RWPE1 (cell line): ENCODE results near the gene MED31.

ENCODE experiments used
- CTCF ChIA-PET: fragments of 350-600 bp; sonication (Branson Sonifier 250); formaldehyde crosslinking; extraction: SDS; loops from one replicate; lab custom pipeline; 2021; lab: Yijun Ruan, JAX
- POLR2A ChIA-PET: fragments of 400-600 bp; formaldehyde crosslinking; extraction: SDS; loops from one replicate; lab custom pipeline; 2020; ENCODE audit warnings: antibody characterized with exemption; ENCODE audit not compliant: low non-redundant PET; lab: Yijun Ruan, JAX
- DNase-seq: peaks from one replicate; pipeline ENCODE4 v3.0.0; 2012; ENCODE audit warnings: low spot score
- H3K27ac ChIP-seq: fragments of 450-650 bp; 2 replicates; pipeline ENCODE4 v1.5.1; 2017
- TF ChIP-seq, protein P1 (sequence below): fragments of 450-650 bp; conservative IDR thresholded peaks from 2 replicates; pipeline ENCODE4 v1.5.1; 2017; ENCODE audit warnings: low read depth, mild to moderate bottlenecking

Gene MED31

DNA sequence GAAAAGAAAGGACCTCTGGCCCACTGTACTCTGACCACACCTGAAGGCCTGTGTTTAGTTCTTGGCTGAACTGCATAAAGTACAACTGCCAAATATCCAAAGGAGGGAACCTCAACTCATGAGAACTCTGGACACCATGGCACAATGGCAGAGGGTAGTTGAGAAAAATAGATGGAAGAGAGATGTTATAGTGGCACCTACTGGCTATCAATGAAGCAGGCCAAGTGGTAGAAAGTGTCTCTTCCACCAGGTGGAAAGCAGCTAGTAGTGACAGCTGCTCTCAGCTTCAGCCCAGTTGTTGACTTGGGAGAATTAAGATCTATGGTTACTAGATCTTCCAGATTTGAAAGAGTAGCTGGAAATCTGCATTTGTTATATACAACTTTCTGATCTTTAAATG, 3.2 kb downstream of the MED31 start:
- DNase-seq, result no peak
- H3K27ac ChIP-seq, result no peak overlapping the region
- POLR2A ChIA-PET, result no interaction called here
- TF ChIP-seq, protein P1, sequence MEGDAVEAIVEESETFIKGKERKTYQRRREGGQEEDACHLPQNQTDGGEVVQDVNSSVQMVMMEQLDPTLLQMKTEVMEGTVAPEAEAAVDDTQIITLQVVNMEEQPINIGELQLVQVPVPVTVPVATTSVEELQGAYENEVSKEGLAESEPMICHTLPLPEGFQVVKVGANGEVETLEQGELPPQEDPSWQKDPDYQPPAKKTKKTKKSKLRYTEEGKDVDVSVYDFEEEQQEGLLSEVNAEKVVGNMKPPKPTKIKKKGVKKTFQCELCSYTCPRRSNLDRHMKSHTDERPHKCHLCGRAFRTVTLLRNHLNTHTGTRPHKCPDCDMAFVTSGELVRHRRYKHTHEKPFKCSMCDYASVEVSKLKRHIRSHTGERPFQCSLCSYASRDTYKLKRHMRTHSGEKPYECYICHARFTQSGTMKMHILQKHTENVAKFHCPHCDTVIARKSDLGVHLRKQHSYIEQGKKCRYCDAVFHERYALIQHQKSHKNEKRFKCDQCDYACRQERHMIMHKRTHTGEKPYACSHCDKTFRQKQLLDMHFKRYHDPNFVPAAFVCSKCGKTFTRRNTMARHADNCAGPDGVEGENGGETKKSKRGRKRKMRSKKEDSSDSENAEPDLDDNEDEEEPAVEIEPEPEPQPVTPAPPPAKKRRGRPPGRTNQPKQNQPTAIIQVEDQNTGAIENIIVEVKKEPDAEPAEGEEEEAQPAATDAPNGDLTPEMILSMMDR, result peak; percentile 31
- CTCF ChIA-PET, result interaction anchor here (0.7 to 0.9 kb wide), 2 partner anchors 10 to 31 kb away, joined by 3 read pairs; no protein-coding TSS in a partner anchor

DNA sequence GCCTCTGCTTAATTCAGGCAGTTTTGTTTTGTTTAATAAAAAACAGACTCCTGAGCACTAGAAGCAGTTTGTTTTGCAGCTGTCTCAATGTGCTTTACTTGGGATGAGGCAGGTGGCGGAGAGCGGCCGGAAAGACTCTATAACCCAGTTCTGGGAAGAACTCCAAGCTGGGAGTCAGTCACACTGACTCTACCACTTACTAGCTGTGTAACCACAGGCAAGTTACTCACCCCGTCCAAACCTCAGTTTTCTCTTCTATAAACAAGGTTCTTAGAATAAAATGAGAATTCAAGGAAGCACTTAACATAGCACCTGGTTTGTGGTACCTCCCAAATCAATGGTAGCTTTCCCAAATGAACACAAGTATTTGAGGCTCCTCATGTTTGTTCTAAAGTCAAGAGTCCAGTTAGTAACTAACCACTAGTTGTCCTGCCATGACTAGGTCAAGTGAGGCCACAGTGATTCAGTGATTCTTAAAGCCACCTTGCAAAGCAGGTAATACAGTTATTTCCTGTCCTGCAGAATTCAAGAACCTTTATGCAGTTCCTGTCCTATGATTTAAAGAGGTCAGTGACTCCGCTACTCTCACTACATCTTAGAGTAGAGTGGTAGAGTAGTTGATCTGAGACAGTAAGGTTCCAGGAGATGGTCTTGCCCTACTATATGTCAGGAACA, 7.8 kb downstream of the MED31 start:
- ChIA-PET CTCF (no interaction called here), POLR2A (no interaction called here)
- H3K27ac ChIP-seq, result no peak overlapping the region; the same call in 1 of the 2 replicates
- peak; percentile 48 for DNase-seq
- TF ChIP-seq, protein P1, result no peak

DNA sequence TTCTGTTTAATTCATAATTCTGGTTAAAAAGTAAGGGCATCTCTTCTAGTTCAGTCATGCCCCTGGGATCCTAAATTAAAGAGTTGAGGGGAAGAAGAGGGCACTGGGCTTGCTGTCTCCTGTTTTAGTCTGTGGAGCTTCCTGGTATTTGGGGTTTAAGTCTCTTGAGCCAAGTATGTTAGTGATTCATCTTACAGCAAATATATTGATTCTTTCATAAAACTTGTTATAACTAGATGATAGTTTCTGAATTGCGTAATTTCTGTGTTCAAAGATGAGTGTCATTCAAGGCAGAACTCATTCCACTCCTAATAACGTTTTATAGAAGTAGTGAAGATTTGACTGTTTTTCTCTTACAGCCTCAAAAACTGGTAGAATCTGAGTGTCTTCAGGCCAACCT, 8.8 kb downstream of the MED31 start:
- CTCF ChIA-PET, result interaction anchor here (1.2 kb wide), 1 partner anchor 88 kb away, joined by 3 read pairs; no protein-coding TSS in a partner anchor
- TF ChIP-seq, protein P1, result no peak

DNA sequence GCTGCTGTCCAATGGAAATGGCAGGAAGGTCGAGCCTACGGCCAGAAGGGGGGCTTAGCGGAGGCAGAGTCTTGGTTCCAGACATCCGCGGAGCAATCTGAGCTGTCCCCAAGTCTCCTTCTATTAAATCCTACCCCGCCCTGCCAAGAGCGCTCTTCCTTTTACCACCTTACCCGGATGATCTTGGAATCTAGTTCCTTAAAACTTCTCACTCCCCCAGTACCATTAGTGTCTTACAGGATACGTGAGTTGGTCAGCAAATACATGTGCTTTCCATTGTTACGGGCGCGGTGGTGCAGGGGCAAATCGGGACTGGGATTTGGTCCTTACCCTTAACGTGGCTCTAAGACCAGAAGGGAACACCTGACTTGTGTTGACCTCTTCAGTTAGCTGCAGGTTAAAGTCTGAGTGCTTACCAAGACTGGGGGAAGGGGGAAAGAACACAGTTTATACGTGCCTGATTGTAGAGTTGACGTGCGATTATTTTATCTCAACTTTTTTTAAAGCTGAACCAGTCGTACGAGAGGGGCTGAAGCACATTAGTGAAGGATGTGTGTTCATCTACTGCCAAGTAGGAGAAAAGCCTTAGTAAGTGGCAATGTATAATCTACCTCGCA, 10.1 kb downstream of the MED31 start:
- peak; percentile 26 for DNase-seq
- TF ChIP-seq, protein P1, result no peak
- POLR2A ChIA-PET, result no interaction called here
- peak overlapping the region; percentile 96 for H3K27ac ChIP-seq
- CTCF ChIA-PET, result no interaction called here

More for the DNA sequence above, 8.8 kb downstream of the MED31 start:
- peak; percentile 62 for DNase-seq
- POLR2A ChIA-PET, result no interaction called here
- no peak overlapping the region for H3K27ac ChIP-seq

DNA sequence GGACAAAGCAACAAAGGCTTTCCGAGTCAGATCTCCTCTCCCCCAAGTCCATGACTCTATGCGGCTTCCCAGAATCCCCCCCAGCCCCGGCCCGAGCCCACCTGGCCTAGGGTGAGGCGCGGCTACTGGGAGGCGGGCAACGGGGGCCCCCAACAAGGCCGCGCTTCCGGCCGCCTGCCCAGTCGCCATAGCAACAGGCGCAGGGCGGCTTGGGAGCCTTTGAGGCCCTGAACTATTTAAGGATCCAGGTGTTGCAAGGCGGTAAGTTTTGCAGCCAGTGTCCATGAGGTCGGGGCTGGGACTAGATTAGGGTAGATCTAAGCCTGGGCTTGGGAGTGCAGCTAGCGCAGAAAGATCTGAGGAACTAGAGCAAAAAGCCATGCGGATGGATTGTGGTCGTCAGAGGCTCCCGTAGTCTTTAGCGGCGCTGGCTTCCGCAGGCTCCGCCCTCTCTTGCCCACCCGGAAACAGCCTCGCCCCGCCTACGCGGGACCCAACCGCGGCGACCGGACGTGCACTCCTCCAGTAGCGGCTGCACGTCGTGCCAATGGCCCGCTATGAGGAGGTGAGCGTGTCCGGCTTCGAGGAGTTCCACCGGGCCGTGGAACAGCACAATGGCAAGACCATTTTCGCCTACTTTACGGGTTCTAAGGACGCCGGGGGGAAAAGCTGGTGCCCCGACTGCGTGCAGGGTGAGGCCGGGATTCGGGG, 10.7 kb downstream of the MED31 start, which contains the start of the genes KIAA0753 and TXNDC17:
Gene KIAA0753 (minus strand): TSS at position 176 of the 711 bp plus-strand sequence. CDS start 5,608 bp downstream, outside the sequence.
Gene TXNDC17 (plus strand): TSS at position 525 of the 711 bp plus-strand sequence. CDS start 23 bp downstream, at position 548.
- TF ChIP-seq, protein P1, result no peak
- CTCF ChIA-PET, result no interaction called here
- H3K27ac ChIP-seq, result peak within 1 kb of the TSS; percentile 96
- POLR2A ChIA-PET, result no interaction called here
- peak; percentile 81 for DNase-seq
